Kidney (tissue), 14 donors: Measurements from ENCODE around the gene OS9. TPM values are rescaled to one million over a fixed set of nuclear protein-coding genes. Genes with fewer than 3 reads are reported as not detected.
A peak's percentile ranks its signal among the peaks of the same experiment; 100 is the strongest.

ENCODE experiments used
- DNase-seq, 5 donors: peaks; one replicate each; pipeline ENCODE4 v3.0.0-alpha.2; 2013 to 2020
- FAIRE-seq: peaks from 2 replicates; lab custom pipeline; 2012; peaks lifted over from hg19 to GRCh38; lab: Jason Lieb, UNC
- H3K27ac ChIP-seq, 2 donors: one replicate each; pipeline ENCODE4 v1.7.0; 2013; ENCODE audit warnings: low read depth in 2 of 2, low read length in 2 of 2, inconsistent platforms in 1 of 2
- H3K27me3 ChIP-seq: one replicate; pipeline ENCODE4 v1.7.1; 2013; ENCODE audit warnings: low read length, inconsistent platforms; ENCODE audit not compliant: control insufficient read depth, insufficient read depth
- H3K36me3 ChIP-seq, 3 donors: one replicate each; pipeline versions ENCODE4 v1.7.0 to v1.7.1; 2013; ENCODE audit warnings: low read length in 3 of 3, control low read depth in 1 of 3, inconsistent platforms in 1 of 3; ENCODE audit not compliant: insufficient read depth in 3 of 3, control insufficient read depth in 2 of 3
- H3K4me1 ChIP-seq, 3 donors: one replicate each; pipeline versions ENCODE4 v1.7.0 to v1.7.1; 2013; ENCODE audit warnings: low read length in 3 of 3, inconsistent platforms in 1 of 3, low read depth in 1 of 3; ENCODE audit not compliant: control insufficient read depth in 2 of 3, insufficient read depth in 2 of 3
- H3K4me3 ChIP-seq, 3 donors: one replicate each; pipeline versions ENCODE4 v1.7.0 to v1.8.1; 2013; ENCODE audit warnings: low read length in 3 of 3, control low read depth in 1 of 3, inconsistent platforms in 1 of 3
- H3K9ac ChIP-seq, 3 donors: one replicate each; pipeline versions ENCODE4 v1.7.0 to v1.7.1; 2013; ENCODE audit warnings: low read length in 3 of 3, control low read depth in 1 of 3, inconsistent platforms in 1 of 3
- H3K9me3 ChIP-seq, 3 donors: one replicate each; pipeline versions ENCODE4 v1.7.0 to v1.7.1; 2013; ENCODE audit warnings: low read length in 3 of 3, control low read depth in 1 of 3, inconsistent platforms in 1 of 3; ENCODE audit not compliant: control insufficient read depth in 2 of 3, insufficient read depth in 1 of 3
- CTCF ChIP-seq: IDR thresholded peaks from 3 replicates; pipeline ENCODE4 v1.5.1; 2012; ENCODE audit warnings: mild to moderate bottlenecking, moderate library complexity, borderline replicate concordance; ENCODE audit not compliant: insufficient read depth; ENCODE audit errors: extremely low read depth
- intact Hi-C: fragments of 100-400 bp; cut with DNase I; formaldehyde crosslinking; loops from one replicate; pipeline ENCODE4 v1.11.1; 2022
- polyA plus RNA-seq: library from polyadenylated mRNA; stranded (reverse); fragments of 350-450 nt; fragmentation: Illumina TruSeq; extraction: RNeasy Lipid Tissue Mini Kit (QIAGEN cat#74804); gene quantifications from one replicate; pipeline ENCODE4 v1.2.3, GENCODE V29; 2014; ENCODE audit warnings: low read depth, low replicate concordance; ENCODE audit not compliant: insufficient read depth
- total RNA-seq: library from RNA; stranded (reverse); fragmentation: NEBNext Ultra II Directional; extraction: Animal tissue kit (Norgen Biotek cat#: 25700); gene quantifications from one replicate; pipeline ENCODE4 v1.2.1, GENCODE V29; 2021
- donor health status: control.
- donor health status: control.
- donor health status: control.
- donor health status: control.
- donor health status: control.
- donor health status: DM: yes; HTN: yes; CAD: no.
- donor health status: Normal renal cell carcinoma (clear cell type).

OS9 gene
- total and polyA plus RNA-seq, 2 donors from 2014 or later, result 256 to 325 TPM

- peak in 3 of 5 donors; percentile 35 to 80 (median 58) for DNase-seq
- intact Hi-C loops, result no loop called here
- peaks cover 4 to 12% (median 6%) of the 10 kb centered on the region in 3 donors for H3K4me1 ChIP-seq
- H3K27ac ChIP-seq, result no peak overlapping the region
- TF ChIP-seq CTCF, result peak; percentile 35
- H3K9me3 ChIP-seq, result no peaks in the 10 kb centered on the region
- peak overlapping the region in 2 of 3 donors; percentile 34 to 52 for H3K9ac ChIP-seq
- peak overlapping the region; percentile 42 to 73 (median 61) for H3K4me3 ChIP-seq
- no peaks in the 10 kb centered on the region for H3K27me3 ChIP-seq
- FAIRE-seq, result no peak
- H3K36me3 ChIP-seq, result peaks cover 0 to 4% (median 4%) of the 10 kb centered on the region in 3 donors
Observed at GRCh38 chr12:57756406-57757341, 62.7 kb downstream of the OS9 start.

GRCh38 chr12:57757771-57758170 lies 63.8 kb downstream of the OS9 start:
- Histone ChIP-seq H3K9ac (no peak overlapping the region), H3K4me3 (no peak overlapping the region), H3K27ac (no peak overlapping the region), H3K36me3 (peaks cover 4% of the 10 kb centered on the region in 3 donors), H3K27me3 (no peaks in the 10 kb centered on the region), H3K4me1 (peaks cover 2 to 9% (median 4%) of the 10 kb centered on the region in 3 donors), H3K9me3 (no peaks in the 10 kb centered on the region)
- FAIRE-seq (no peak), DNase-seq (no peak)
- no peak for TF ChIP-seq CTCF
- intact Hi-C loops, result no loop called here

GRCh38 chr12:57758552-57759359 lies 64.8 kb downstream of the OS9 start:
- Histone ChIP-seq H3K36me3 (peaks cover 4 to 5% (median 4%) of the 10 kb centered on the region in 3 donors), H3K27me3 (peaks cover 2% of the 10 kb centered on the region), H3K27ac (no peak overlapping the region), H3K4me3 (no peak overlapping the region), H3K9me3 (no peaks in the 10 kb centered on the region), H3K4me1 (peaks cover 0 to 9% (median 0%) of the 10 kb centered on the region in 3 donors), H3K9ac (no peak overlapping the region)
- no peak for DNase-seq
- no peak for TF ChIP-seq CTCF
- no peak for FAIRE-seq
- intact Hi-C loops, result no loop called here
